Mesenchymal stem cell (in vitro differentiated cells and primary cell): ENCODE measurements around the gene HECA.
"Not testable (repeated sequence)": the region's sequence is repeated elsewhere in the genome, so short reads cannot be mapped to it uniquely, and the experiment has no call there.

Experiments
- DNase-seq: peaks from one replicate; pipeline ENCODE4 v3.0.0-alpha.2; 2013
- H2AFZ ChIP-seq: one replicate; pipeline ENCODE4 v1.6.1; 2013; ENCODE audit warnings: low read depth, mild to moderate bottlenecking, control low read depth, inconsistent platforms, low read length, moderate library complexity
- H2AK5ac ChIP-seq: 2 replicates; pipeline ENCODE4 v1.6.1; 2013; ENCODE audit warnings: low read length, moderate library complexity, mild to moderate bottlenecking, inconsistent platforms; ENCODE audit not compliant: severe bottlenecking
- H2BK120ac ChIP-seq: one replicate; pipeline ENCODE4 v1.6.1; 2013; ENCODE audit warnings: low read depth, mild to moderate bottlenecking, inconsistent platforms, low read length, moderate library complexity
- H2BK12ac ChIP-seq, 2 experiments: one replicate each; pipeline ENCODE4 v1.6.1; 2013; ENCODE audit warnings: inconsistent platforms in 2 of 2, low read length in 2 of 2, mild to moderate bottlenecking in 2 of 2, moderate library complexity in 2 of 2, control low read depth in 1 of 2
- H2BK15ac ChIP-seq: one replicate; pipeline ENCODE4 v1.6.1; 2013; ENCODE audit warnings: mild to moderate bottlenecking, low read depth, inconsistent platforms; ENCODE audit not compliant: poor library complexity, severe bottlenecking
- H2BK5ac ChIP-seq: 2 replicates; pipeline ENCODE4 v1.6.1; 2013; ENCODE audit warnings: low read depth, mild to moderate bottlenecking, low read length, control low read depth, inconsistent platforms; ENCODE audit not compliant: poor library complexity, severe bottlenecking
- H3K14ac ChIP-seq, 2 experiments: one replicate each; pipeline ENCODE4 v1.6.1; 2013; ENCODE audit warnings: inconsistent platforms in 2 of 2, low read length in 2 of 2, control low read depth in 1 of 2, mild to moderate bottlenecking in 1 of 2, moderate library complexity in 1 of 2
- H3K18ac ChIP-seq, 2 experiments: one replicate each; pipeline ENCODE4 v1.6.1; 2013; ENCODE audit warnings: inconsistent platforms in 2 of 2, low read length in 2 of 2, control low read depth in 1 of 2, low read depth in 1 of 2, mild to moderate bottlenecking in 1 of 2
- H3K23ac ChIP-seq, 2 experiments: one replicate each; pipeline ENCODE4 v1.6.1; 2013; ENCODE audit warnings: inconsistent platforms in 2 of 2, low read length in 2 of 2, mild to moderate bottlenecking in 2 of 2, moderate library complexity in 2 of 2, control low read depth in 1 of 2
- H3K27ac ChIP-seq: 2 replicates; pipeline ENCODE4 v1.5.1; 2013; ENCODE audit warnings: mild to moderate bottlenecking, moderate library complexity, low read length, control low read depth, inconsistent platforms; ENCODE audit not compliant: poor library complexity, severe bottlenecking
- H3K27me3 ChIP-seq, 2 experiments: 2 replicates each; pipeline versions ENCODE4 v1.6.1 to v1.7.0; 2013; ENCODE audit warnings: low read length in 2 of 2, mild to moderate bottlenecking in 2 of 2, moderate library complexity in 2 of 2, control low read depth in 1 of 2, inconsistent platforms in 1 of 2; ENCODE audit not compliant: control insufficient read depth in 1 of 2, insufficient read depth in 1 of 2
- H3K36me3 ChIP-seq, 2 experiments: 2 replicates each; pipeline versions ENCODE4 v1.6.1 to v1.7.0; 2013; ENCODE audit warnings: low read length in 2 of 2, control low read depth in 1 of 2, inconsistent platforms in 1 of 2, low read depth in 1 of 2, mild to moderate bottlenecking in 1 of 2; ENCODE audit not compliant: insufficient read depth in 2 of 2, control insufficient read depth in 1 of 2
- H3K4ac ChIP-seq, 2 experiments: one replicate each; pipeline ENCODE4 v1.6.1; 2013; ENCODE audit warnings: inconsistent platforms in 2 of 2, low read length in 2 of 2, mild to moderate bottlenecking in 2 of 2, moderate library complexity in 2 of 2, control low read depth in 1 of 2, low read depth in 1 of 2
- H3K4me1 ChIP-seq: 2 replicates; pipeline ENCODE4 v1.6.1; 2013; ENCODE audit warnings: low read depth, low read length, control low read depth; ENCODE audit not compliant: control insufficient read depth, insufficient read depth
- H3K4me2 ChIP-seq: 2 replicates; pipeline ENCODE4 v1.6.1; 2013; ENCODE audit warnings: low read length, mild to moderate bottlenecking, inconsistent platforms; ENCODE audit not compliant: poor library complexity, severe bottlenecking
- H3K4me3 ChIP-seq, 2 experiments: 2 replicates each; pipeline versions ENCODE4 v1.5.1 to v1.7.0; 2013; ENCODE audit warnings: low read length in 2 of 2, mild to moderate bottlenecking in 2 of 2, control low read depth in 1 of 2, low read depth in 1 of 2; ENCODE audit not compliant: insufficient read depth in 1 of 2
- H3K79me1 ChIP-seq: replicated peaks from 2 replicates; pipeline ENCODE4 v1.6.1; 2013; ENCODE audit warnings: mild to moderate bottlenecking, control low read depth, low read length, inconsistent platforms; ENCODE audit not compliant: poor library complexity, severe bottlenecking
- H3K9ac ChIP-seq: 2 replicates; pipeline ENCODE4 v1.7.0; 2013; ENCODE audit warnings: mild to moderate bottlenecking, low read length, moderate library complexity
- H3K9me3 ChIP-seq: 2 replicates; pipeline ENCODE4 v1.7.0; 2013; ENCODE audit warnings: mild to moderate bottlenecking, low read length; ENCODE audit not compliant: control insufficient read depth
- H4K8ac ChIP-seq: one replicate; pipeline ENCODE4 v1.6.1; 2013; ENCODE audit warnings: inconsistent platforms, mild to moderate bottlenecking, low read length, moderate library complexity
- H4K91ac ChIP-seq: one replicate; pipeline ENCODE4 v1.6.1; 2013; ENCODE audit warnings: mild to moderate bottlenecking, low read length, inconsistent platforms
- WGBS: methylation state at CpG from one replicate; pipeline ENCODE4 v1.1.7; 2013; ENCODE audit warnings: mixed read lengths; 5-methylcytosine and 5-hydroxymethylcytosine counted together

HECA gene

DNA sequence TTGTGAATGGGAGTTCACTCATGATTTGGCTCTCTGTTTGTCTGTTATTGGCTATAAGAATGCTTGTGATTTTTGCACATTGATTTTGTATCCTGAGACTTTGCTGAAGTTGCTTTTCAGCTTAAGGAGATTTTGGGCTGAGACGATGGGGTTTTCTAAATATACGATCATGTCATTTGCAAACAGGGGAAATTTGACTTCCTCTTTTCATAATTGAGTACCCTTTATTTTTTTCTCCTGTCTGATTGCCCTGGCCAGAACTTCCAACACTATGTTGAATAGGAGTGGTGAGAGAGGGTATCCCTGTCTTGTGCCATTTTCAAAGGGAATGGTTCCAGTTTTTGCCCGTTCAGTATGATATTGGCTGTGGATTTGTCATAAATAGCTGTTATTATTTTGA, 12.1 kb upstream of the HECA start:
- H3K4me3 ChIP-seq, H3K27ac ChIP-seq, H2AK5ac ChIP-seq, H2BK120ac ChIP-seq, H3K9ac ChIP-seq, H2AFZ ChIP-seq, H2BK12ac ChIP-seq, H4K91ac ChIP-seq, H3K23ac ChIP-seq, H3K27me3 ChIP-seq, H4K8ac ChIP-seq, H2BK5ac ChIP-seq, H3K4me2 ChIP-seq, H3K4me1 ChIP-seq, H3K36me3 ChIP-seq, H3K14ac ChIP-seq, H3K18ac ChIP-seq, DNase-seq, H3K79me1 ChIP-seq, H2BK15ac ChIP-seq, H3K4ac ChIP-seq: not testable (repeated sequence)
- 94% methylated on average over 3 of the region's 3 CpGs for WGBS
- peaks cover 16% of the 10 kb centered on the region for H3K9me3 ChIP-seq

DNA sequence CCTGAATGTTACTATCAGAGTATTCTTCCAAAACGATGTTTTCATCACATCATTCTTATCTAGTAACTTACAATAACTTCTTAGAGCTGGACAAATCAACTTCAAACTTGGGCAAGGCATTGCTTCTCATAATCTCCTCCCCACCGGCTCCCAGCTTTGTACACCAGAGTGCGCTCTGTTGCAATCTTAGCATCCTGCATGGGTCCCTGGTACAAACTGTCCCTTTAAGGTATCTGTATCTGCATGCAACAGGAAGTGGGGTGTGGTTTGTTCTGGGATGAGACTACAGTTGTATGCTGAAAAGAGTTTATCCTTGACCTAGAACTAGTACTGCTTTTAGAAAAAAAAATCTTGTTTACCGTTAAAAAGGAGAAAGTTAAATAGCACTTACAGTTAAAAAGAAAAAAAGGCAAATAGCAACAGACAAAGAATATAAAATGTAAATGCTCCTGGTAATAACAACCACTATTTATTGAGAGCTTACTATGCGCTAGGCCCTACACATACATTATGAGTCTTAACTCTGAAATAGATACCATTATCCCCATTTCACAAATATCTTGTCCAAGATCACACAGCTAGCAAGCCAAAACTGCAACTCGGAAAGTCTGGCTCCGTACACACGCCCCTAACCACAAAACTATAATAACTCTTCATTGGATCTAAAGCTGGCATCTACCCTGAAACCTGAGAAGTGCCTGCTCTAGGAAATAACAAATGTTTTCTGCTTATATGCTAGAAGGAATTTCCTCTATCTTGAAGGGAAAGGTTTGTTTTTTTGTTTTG, 9.8 kb upstream of the HECA start:
- Histone ChIP-seq H3K4me2 (no peak overlapping the region), H3K27ac (no peak overlapping the region), H3K4ac (no peak overlapping the region), H3K23ac (no peak overlapping the region), H2BK12ac (no peak overlapping the region), H3K4me1 (peaks cover 1% of the 10 kb centered on the region), H2BK15ac (no peak overlapping the region), H3K9ac (no peak overlapping the region), H3K18ac (no peak overlapping the region), H2AFZ (no peak overlapping the region), H3K27me3 (no peaks in the 10 kb centered on the region), H3K14ac (no peak overlapping the region), H3K36me3 (no peaks in the 10 kb centered on the region), H4K91ac (no peak overlapping the region), H3K9me3 (peaks cover 3% of the 10 kb centered on the region), H2AK5ac (no peak overlapping the region), H2BK5ac (no peak overlapping the region), H2BK120ac (no peak overlapping the region), H3K4me3 (no peak overlapping the region), H3K79me1 (no peaks in the 10 kb centered on the region), H4K8ac (no peak overlapping the region)
- 60% methylated on average over 7 of the region's 8 CpGs for WGBS
- peak; percentile 78 for DNase-seq

DNA sequence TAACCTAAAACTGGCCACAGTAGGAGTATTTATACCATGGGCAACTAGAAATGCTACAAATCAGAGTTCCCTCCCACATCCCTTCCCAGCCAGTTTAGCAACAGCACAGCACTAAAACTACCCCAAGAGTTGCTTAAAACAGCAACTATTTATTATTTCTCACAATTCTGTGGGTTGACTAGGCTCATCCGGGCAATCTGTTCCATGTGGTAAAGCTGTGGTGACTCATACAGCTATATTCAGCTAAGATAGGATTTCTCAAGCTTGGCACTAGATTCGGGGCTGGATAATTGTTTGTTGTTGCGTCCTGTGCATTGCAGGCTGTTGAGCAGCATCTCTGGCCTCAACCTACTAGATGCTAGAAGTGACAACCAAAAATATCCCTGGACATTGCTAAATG, 8.6 kb upstream of the HECA start:
- Histone ChIP-seq H2AK5ac (no peak overlapping the region), H3K18ac (no peak overlapping the region), H2BK120ac (no peak overlapping the region), H3K4me1 (peaks cover 1% of the 10 kb centered on the region), H3K36me3 (no peaks in the 10 kb centered on the region), H3K9ac (no peak overlapping the region), H2AFZ (no peak overlapping the region), H3K4me3 (no peak overlapping the region), H2BK15ac (no peak overlapping the region), H3K14ac (no peak overlapping the region), H4K8ac (no peak overlapping the region), H3K9me3 (no peaks in the 10 kb centered on the region), H3K27ac (no peak overlapping the region), H3K4ac (no peak overlapping the region), H3K27me3 (no peaks in the 10 kb centered on the region), H3K4me2 (no peak overlapping the region), H2BK12ac (no peak overlapping the region), H4K91ac (no peak overlapping the region), H3K79me1 (no peaks in the 10 kb centered on the region), H2BK5ac (no peak overlapping the region), H3K23ac (no peak overlapping the region)
- WGBS = 17% methylated on average over 3 of the region's 3 CpGs
- peak; percentile 94 for DNase-seq

DNA sequence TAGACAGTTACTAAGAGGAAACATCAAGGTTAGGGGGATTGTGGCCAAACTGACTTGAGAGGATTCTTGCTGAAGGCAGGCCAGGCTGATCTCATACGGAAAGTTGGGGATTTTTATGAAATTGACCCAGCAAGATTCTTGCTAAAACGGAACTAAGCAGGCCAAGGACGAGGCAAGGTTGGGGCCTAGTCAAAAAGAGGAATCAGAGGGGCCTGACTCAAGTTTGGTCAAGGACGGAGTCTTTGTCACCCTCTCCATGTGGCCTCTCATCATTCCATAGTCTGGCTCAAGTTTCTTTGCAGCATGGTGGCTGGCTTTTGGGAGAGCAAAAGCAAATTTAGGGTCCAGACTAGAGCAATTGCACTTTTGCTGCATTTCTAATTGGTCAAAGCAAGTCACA, 7.9 kb upstream of the HECA start:
- peaks cover 1% of the 10 kb centered on the region for H3K4me1 ChIP-seq

More for the DNA sequence above, 7.9 kb upstream of the HECA start:
- no peaks in the 10 kb centered on the region for H3K27me3 ChIP-seq
- no peak overlapping the region for H3K4me3 ChIP-seq
- H3K9ac ChIP-seq = no peak overlapping the region
- DNase-seq = no peak
- H3K18ac ChIP-seq = peak overlapping the region in 1 of 2 experiments; percentile 2
- H3K14ac ChIP-seq = no peak overlapping the region
- no peak overlapping the region for H2BK120ac ChIP-seq
- H3K9me3 ChIP-seq = no peaks in the 10 kb centered on the region
- H3K27ac ChIP-seq = no peak overlapping the region
- no peak overlapping the region for H3K4ac ChIP-seq
- H2BK5ac ChIP-seq = no peak overlapping the region
- 96% methylated on average over 4 of the region's 4 CpGs for WGBS
- no peak overlapping the region for H2AK5ac ChIP-seq
- H2BK12ac ChIP-seq = no peak overlapping the region
- no peak overlapping the region for H2BK15ac ChIP-seq
- H3K23ac ChIP-seq = no peak overlapping the region
- H4K8ac ChIP-seq = no peak overlapping the region
- H3K36me3 ChIP-seq = no peaks in the 10 kb centered on the region
- no peak overlapping the region for H4K91ac ChIP-seq
- H3K4me2 ChIP-seq = no peak overlapping the region
- no peaks in the 10 kb centered on the region for H3K79me1 ChIP-seq
- no peak overlapping the region for H2AFZ ChIP-seq
